CD4-positive, alpha-beta T cell treated with Interleukin-6 at 100 ng/mL for 8 hours (primary cell): Measurements from ENCODE around the gene PEF1.

Source experiments
- DNase-seq: peaks from one replicate; pipeline ENCODE4 v3.0.0-alpha.2; 2020; ENCODE audit warnings: mixed read lengths, low spot score

Gene PEF1

GRCh38 chr1:31583995-31584868 lies 60.4 kb downstream of the PEF1 start:
- no peak for DNase-seq

GRCh38 chr1:31583082-31583994 lies 61.3 kb downstream of the PEF1 start:
- no peak for DNase-seq

GRCh38 chr1:31581821-31582810 lies 62.6 kb downstream of the PEF1 start:
- no peak for DNase-seq

- no peak for DNase-seq
These were observed 63.6 kb downstream of the PEF1 start for GRCh38 chr1:31580891-31581603.

GRCh38 chr1:31580513-31580870 lies 64.2 kb downstream of the PEF1 start:
- DNase-seq = no peak
